Lower lobe of right lung (tissue), 2 donors: ENCODE measurements around the gene EHD4. TPM values are rescaled to one million over a fixed set of nuclear protein-coding genes. Genes with fewer than 3 reads are reported as not detected.

Experiments used
- ATAC-seq, 2 donors: fragments of 200-7000 bp; cut with Tn5 transposase; one replicate each; pipeline ENCODE4 v1.9.1; 2020 to 2022; ENCODE audit warnings: mild to moderate bottlenecking in 2 of 2, moderate library complexity in 2 of 2
- DNase-seq: peaks from one replicate; pipeline ENCODE4 v3.0.0-alpha.2; 2020
- H3K27ac ChIP-seq: fragments of 200-600 bp; one replicate; pipeline ENCODE4 v1.8.0; 2022
- H3K27me3 ChIP-seq: fragments of 200-600 bp; one replicate; pipeline ENCODE4 v1.8.0; 2022; ENCODE audit warnings: low read depth
- H3K36me3 ChIP-seq: fragments of 200-600 bp; one replicate; pipeline ENCODE4 v1.8.0; 2022; ENCODE audit warnings: mild to moderate bottlenecking
- H3K4me1 ChIP-seq: fragments of 200-600 bp; one replicate; pipeline ENCODE4 v1.8.0; 2022
- H3K4me3 ChIP-seq: fragments of 200-600 bp; one replicate; pipeline ENCODE4 v1.8.0; 2022; ENCODE audit warnings: mild to moderate bottlenecking
- H3K9me3 ChIP-seq: fragments of 200-600 bp; one replicate; pipeline ENCODE4 v1.8.0; 2022
- CTCF ChIP-seq: fragments of 200-600 bp; IDR thresholded peaks from one replicate; pipeline ENCODE4 v1.8.0; 2022; ENCODE audit warnings: antibody characterized with exemption, mild to moderate bottlenecking
- intact Hi-C: fragments of 100-400 bp; cut with DNase I; formaldehyde crosslinking; loops from one replicate; pipeline ENCODE4 v1.11.0; 2022
- total RNA-seq: library from RNA; stranded (reverse); fragmentation: NEBNext Ultra II Directional; extraction: Animal tissue kit (Norgen Biotek cat#: 25700); gene quantifications from one replicate; pipeline ENCODE4 v1.2.1, GENCODE V29; 2021
- donor health status: DM: no; HTN: yes; CAD: no; lungs with severe emphysema.

The EHD4 gene
- total RNA-seq, 1 donor from 2014 or later = 35.0 TPM

- DNase-seq (no peak), ATAC-seq (no peak)
- H3K36me3 ChIP-seq = peaks cover 51% of the 10 kb centered on the region
- intact Hi-C loops = no loop called here
- no peak overlapping the region for H3K4me3 ChIP-seq
- H3K4me1 ChIP-seq = peaks cover 9% of the 10 kb centered on the region
- no peak overlapping the region for H3K27ac ChIP-seq
- H3K9me3 ChIP-seq = no peaks in the 10 kb centered on the region
- no peak for TF ChIP-seq CTCF
- H3K27me3 ChIP-seq = no peaks in the 10 kb centered on the region
These were observed 72.4 kb downstream of the EHD4 start for GRCh38 chr15:41899854-41900442.

- TF ChIP-seq CTCF = no peak
- ATAC-seq = no peak
- no peak overlapping the region for H3K4me3 ChIP-seq
- intact Hi-C loops = no loop called here
- no peaks in the 10 kb centered on the region for H3K9me3 ChIP-seq
- peaks cover 26% of the 10 kb centered on the region for H3K4me1 ChIP-seq
- no peaks in the 10 kb centered on the region for H3K27me3 ChIP-seq
- H3K27ac ChIP-seq = peak overlapping the region; percentile 13
- no peak for DNase-seq
- peaks cover 48% of the 10 kb centered on the region for H3K36me3 ChIP-seq
These were observed 75.0 kb downstream of the EHD4 start for GRCh38 chr15:41897363-41897799.

- Histone ChIP-seq H3K36me3 (peaks cover 44% of the 10 kb centered on the region), H3K27me3 (no peaks in the 10 kb centered on the region), H3K4me1 (peaks cover 26% of the 10 kb centered on the region), H3K27ac (no peak overlapping the region), H3K9me3 (no peaks in the 10 kb centered on the region), H3K4me3 (no peak overlapping the region)
- no peak for DNase-seq
- TF ChIP-seq CTCF = no peak
- ATAC-seq = no peak
- intact Hi-C loops = no loop called here
These were observed 75.8 kb downstream of the EHD4 start for GRCh38 chr15:41896566-41896965.

- peak overlapping the region; percentile 79 for H3K27ac ChIP-seq
- no peak for ATAC-seq
- intact Hi-C loops = no loop called here
- H3K27me3 ChIP-seq = no peaks in the 10 kb centered on the region
- TF ChIP-seq CTCF = no peak
- no peak overlapping the region for H3K4me3 ChIP-seq
- no peak for DNase-seq
- peaks cover 38% of the 10 kb centered on the region for H3K36me3 ChIP-seq
- H3K4me1 ChIP-seq = peaks cover 26% of the 10 kb centered on the region
- no peaks in the 10 kb centered on the region for H3K9me3 ChIP-seq
These were observed 76.4 kb downstream of the EHD4 start for GRCh38 chr15:41895957-41896356.

GRCh38 chr15:41895491-41895890 is 76.9 kb downstream of the EHD4 start:
- Histone ChIP-seq H3K27me3 (no peaks in the 10 kb centered on the region), H3K9me3 (no peaks in the 10 kb centered on the region), H3K4me3 (no peak overlapping the region), H3K27ac (peak overlapping the region; percentile 79), H3K4me1 (peaks cover 26% of the 10 kb centered on the region), H3K36me3 (peaks cover 33% of the 10 kb centered on the region)
- no peak for DNase-seq
- ATAC-seq = no peak
- intact Hi-C loops = no loop called here
- no peak for TF ChIP-seq CTCF
